GM19452 (cell line): Measurements from ENCODE around the gene SIK3.

Source experiments
- ATAC-seq: cut with Tn5 transposase; IDR thresholded peaks from one replicate; pipeline ENCODE4 v1.9.1; 2021; ENCODE audit not compliant: unreplicated experiment

The SIK3 gene

GRCh38 chr11:116871248-116871647 is 227.0 kb downstream of the SIK3 start:
- no peak for ATAC-seq

- no peak for ATAC-seq
Observed at GRCh38 chr11:116870054-116870453, 228.2 kb downstream of the SIK3 start.

- no peak for ATAC-seq
Observed at GRCh38 chr11:116869610-116870009, 228.6 kb downstream of the SIK3 start.

- no peak for ATAC-seq
Observed at GRCh38 chr11:116868066-116868465, 230.2 kb downstream of the SIK3 start.

- no peak for ATAC-seq
Observed at GRCh38 chr11:116867619-116868018, 230.6 kb downstream of the SIK3 start.

- ATAC-seq: no peak
Observed at GRCh38 chr11:116866804-116867455, 231.3 kb downstream of the SIK3 start.

- ATAC-seq: no peak
Observed at GRCh38 chr11:116865696-116866095, 232.5 kb downstream of the SIK3 start.

- no peak for ATAC-seq
Observed at GRCh38 chr11:116864531-116864930, 233.7 kb downstream of the SIK3 start.

- no peak for ATAC-seq
Observed at GRCh38 chr11:116862951-116863350, 235.3 kb downstream of the SIK3 start.

GRCh38 chr11:116862185-116862584 is 236.0 kb downstream of the SIK3 start:
- no peak for ATAC-seq

GRCh38 chr11:116861539-116861938 is 236.7 kb downstream of the SIK3 start:
- no peak for ATAC-seq

GRCh38 chr11:116860303-116860702 is 237.9 kb downstream of the SIK3 start:
- no peak for ATAC-seq

GRCh38 chr11:116859175-116859574 is 239.1 kb downstream of the SIK3 start:
- ATAC-seq: no peak

- no peak for ATAC-seq
Observed at GRCh38 chr11:116857936-116858335, 240.3 kb downstream of the SIK3 start.

GRCh38 chr11:116857316-116857715 is 240.9 kb downstream of the SIK3 start:
- no peak for ATAC-seq

- no peak for ATAC-seq
Observed at GRCh38 chr11:116856423-116856822, 241.8 kb downstream of the SIK3 start.

- ATAC-seq: no peak
Observed at GRCh38 chr11:116855413-116855812, 242.8 kb downstream of the SIK3 start.

- peak; percentile 96 for ATAC-seq
Observed at GRCh38 chr11:116853461-116854073, 244.7 kb downstream of the SIK3 start.

GRCh38 chr11:116852261-116853031 is 245.8 kb downstream of the SIK3 start:
- no peak for ATAC-seq

- no peak for ATAC-seq
Observed at GRCh38 chr11:116851626-116852025, 246.6 kb downstream of the SIK3 start.

GRCh38 chr11:116849486-116849885 is 248.7 kb downstream of the SIK3 start:
- ATAC-seq: no peak

- ATAC-seq: no peak
Observed at GRCh38 chr11:116849060-116849459, 249.2 kb downstream of the SIK3 start.
